Measurements from ENCODE around the gene TENT5C.
A peak's percentile ranks its signal among the peaks of the same experiment; 100 is the strongest.

Gene TENT5C

DNA sequence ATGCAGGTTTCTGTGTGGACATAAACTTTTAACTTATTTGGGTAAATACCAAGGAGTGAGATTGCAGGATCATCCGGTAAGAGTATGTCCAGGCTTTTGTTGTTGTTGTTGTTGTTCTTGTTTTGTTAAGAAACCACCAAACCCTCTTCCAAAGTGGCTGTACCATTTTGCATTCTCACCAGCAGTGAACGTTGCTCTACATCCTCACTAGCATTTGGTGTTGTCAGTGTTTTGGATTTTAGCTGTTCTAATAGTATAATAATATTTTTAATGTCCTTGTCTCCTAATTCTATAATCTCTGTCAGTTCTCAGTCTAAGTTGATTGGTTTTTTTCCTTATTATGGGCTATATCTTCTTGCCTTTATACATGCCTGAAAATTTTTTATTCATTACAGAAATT lies 37.8 kb downstream of the TENT5C start:
- Histone ChIP-seq H4K20me1 (ENCODE audit: insufficient read depth, low read length, poor library complexity, severe bottlenecking) (no peaks in the 10 kb centered on the region), H3K4me3 (ENCODE audit: low read length, poor library complexity, severe bottlenecking) (no peak overlapping the region), H3K79me2 (ENCODE audit: insufficient read depth, low read length) (no peaks in the 10 kb centered on the region), H3K4me1 (ENCODE audit: insufficient read depth, low read length, poor library complexity, severe bottlenecking) (peaks cover 23% of the 10 kb centered on the region), H3K9me3 (ENCODE audit: insufficient read depth, low read depth, low read length) (no peaks in the 10 kb centered on the region), H2AFZ (ENCODE audit: low read length) (no peak overlapping the region), H3K9ac (ENCODE audit: low read depth, low read length, poor library complexity, severe bottlenecking) (no peak overlapping the region), H3K36me3 (ENCODE audit: insufficient read depth, low read length) (no peaks in the 10 kb centered on the region), H3K9me2 (replicated peaks; ENCODE audit: low read depth, low read length) (no peaks in the 10 kb centered on the region), H3K27me3 (ENCODE audit: insufficient read depth, low read length, poor library complexity, severe bottlenecking) (no peaks in the 10 kb centered on the region), H3F3A (ENCODE audit: low read depth) (no peaks in the 10 kb centered on the region), H3K4me2 (ENCODE audit: low read depth, low read length, poor library complexity, severe bottlenecking) (no peak overlapping the region)
- TF ChIP-seq EZH2phosphoT487 (IDR thresholded peaks at IDR 0.05; ENCODE audit: borderline replicate concordance) = no peak
- TF ChIP-seq CTCF (conservative IDR thresholded peaks at IDR 0.05; ENCODE audit: low read length) = no peak

DNA sequence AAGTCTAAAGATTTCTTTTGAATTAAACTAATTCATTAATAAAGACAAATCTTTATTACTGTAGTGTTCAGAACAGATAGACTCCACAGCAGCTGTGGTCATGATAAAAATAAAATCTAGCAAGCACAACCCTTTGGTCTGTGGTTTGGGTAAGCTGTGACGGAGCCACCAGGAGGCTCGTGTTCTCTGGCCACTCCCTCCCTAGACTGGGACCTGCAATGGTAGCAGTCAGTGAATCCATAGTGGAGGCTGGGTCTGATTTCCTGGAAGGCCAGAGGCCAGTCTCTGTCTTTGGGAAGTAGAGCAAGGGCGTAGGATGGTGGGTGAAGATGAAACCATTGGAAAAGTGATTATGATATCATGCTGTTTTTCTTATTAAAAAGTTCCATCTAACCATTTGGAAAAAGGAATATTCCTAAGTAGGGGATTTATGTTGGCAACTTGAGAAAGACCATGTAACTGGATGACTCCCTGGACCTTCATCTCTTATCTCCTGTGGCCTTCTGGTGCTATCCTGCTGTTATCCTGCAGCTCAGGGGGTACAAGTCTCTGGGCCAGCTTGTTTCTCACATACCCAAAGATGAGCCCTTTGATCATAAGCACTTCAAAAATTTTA lies 39.0 kb downstream of the TENT5C start:
- Histone ChIP-seq H2AFZ (ENCODE audit: low read length) (no peak overlapping the region), H3F3A (ENCODE audit: low read depth) (no peaks in the 10 kb centered on the region), H3K36me3 (ENCODE audit: insufficient read depth, low read length) (no peaks in the 10 kb centered on the region), H3K4me3 (ENCODE audit: low read length, poor library complexity, severe bottlenecking) (peak overlapping the region; percentile 40), H3K9ac (ENCODE audit: low read depth, low read length, poor library complexity, severe bottlenecking) (no peak overlapping the region), H3K4me2 (ENCODE audit: low read depth, low read length, poor library complexity, severe bottlenecking) (peak overlapping the region; percentile 67), H3K79me2 (ENCODE audit: insufficient read depth, low read length) (no peaks in the 10 kb centered on the region), H3K4me1 (ENCODE audit: insufficient read depth, low read length, poor library complexity, severe bottlenecking) (peaks cover 27% of the 10 kb centered on the region), H3K9me3 (ENCODE audit: insufficient read depth, low read depth, low read length) (no peaks in the 10 kb centered on the region), H3K27me3 (ENCODE audit: insufficient read depth, low read length, poor library complexity, severe bottlenecking) (no peaks in the 10 kb centered on the region), H4K20me1 (ENCODE audit: insufficient read depth, low read length, poor library complexity, severe bottlenecking) (no peaks in the 10 kb centered on the region), H3K9me2 (replicated peaks; ENCODE audit: low read depth, low read length) (no peaks in the 10 kb centered on the region)
- TF ChIP-seq CTCF (conservative IDR thresholded peaks at IDR 0.05; ENCODE audit: low read length) (no peak), EZH2phosphoT487 (IDR thresholded peaks at IDR 0.05; ENCODE audit: borderline replicate concordance) (no peak)

GRCh38 chr1:117645343-117645742 lies 39.5 kb downstream of the TENT5C start:
- H3K27me3 ChIP-seq (ENCODE audit: insufficient read depth, low read length, poor library complexity, severe bottlenecking) = no peaks in the 10 kb centered on the region
- H3K9me3 ChIP-seq (ENCODE audit: insufficient read depth, low read depth, low read length) = no peaks in the 10 kb centered on the region
- peaks cover 27% of the 10 kb centered on the region for H3K4me1 ChIP-seq (ENCODE audit: insufficient read depth, low read length, poor library complexity, severe bottlenecking)
- H3K79me2 ChIP-seq (ENCODE audit: insufficient read depth, low read length) = no peaks in the 10 kb centered on the region
- H3K4me2 ChIP-seq (ENCODE audit: low read depth, low read length, poor library complexity, severe bottlenecking) = peak overlapping the region; percentile 67
- H3K9ac ChIP-seq (ENCODE audit: low read depth, low read length, poor library complexity, severe bottlenecking) = no peak overlapping the region
- no peaks in the 10 kb centered on the region for H3K36me3 ChIP-seq (ENCODE audit: insufficient read depth, low read length)
- TF ChIP-seq EZH2phosphoT487 (IDR thresholded peaks at IDR 0.05; ENCODE audit: borderline replicate concordance) (no peak), CTCF (conservative IDR thresholded peaks at IDR 0.05; ENCODE audit: low read length) (no peak)
- H3F3A ChIP-seq (ENCODE audit: low read depth) = no peaks in the 10 kb centered on the region
- H2AFZ ChIP-seq (ENCODE audit: low read length) = no peak overlapping the region
- H3K9me2 ChIP-seq (replicated peaks; ENCODE audit: low read depth, low read length) = no peaks in the 10 kb centered on the region
- H4K20me1 ChIP-seq (ENCODE audit: insufficient read depth, low read length, poor library complexity, severe bottlenecking) = no peaks in the 10 kb centered on the region
- no peak overlapping the region for H3K4me3 ChIP-seq (ENCODE audit: low read length, poor library complexity, severe bottlenecking)
